Ovary (tissue), 9 donors: Measurements from ENCODE around the gene POR. TPM values are rescaled to one million over a fixed set of nuclear protein-coding genes. Genes with fewer than 3 reads are reported as not detected.
A peak's percentile ranks its signal among the peaks of the same experiment; 100 is the strongest.
"Not testable (repeated sequence)": the region's sequence is repeated elsewhere in the genome, so short reads cannot be mapped to it uniquely, and the experiment has no call there.

ENCODE experiments used
- DNase-seq, 5 donors: peaks; one replicate each; pipeline ENCODE4 v3.0.0-alpha.2; 2019 to 2020
- H3K27ac ChIP-seq, 2 donors: fragments of 200-600 bp; one replicate each; pipeline versions ENCODE4 v1.5.1 to v1.8.0; 2019 to 2022
- H3K27me3 ChIP-seq: fragments of 200-600 bp; one replicate; pipeline ENCODE4 v1.8.0; 2022
- H3K36me3 ChIP-seq: fragments of 200-600 bp; sonication (generic); one replicate; pipeline ENCODE4 v1.5.1; 2019
- H3K4me1 ChIP-seq: one replicate; pipeline ENCODE4 v1.8.1; 2013; ENCODE audit warnings: mild to moderate bottlenecking, moderate library complexity; ENCODE audit not compliant: insufficient read depth
- H3K4me3 ChIP-seq: fragments of 200-600 bp; sonication (generic); one replicate; pipeline ENCODE4 v1.5.1; 2017
- H3K9me3 ChIP-seq, 2 donors: fragments of 200-600 bp in 1 of 2; sonication (generic) in 1 of 2; one replicate each; pipeline versions ENCODE4 v1.5.1 to v1.8.1; 2013 to 2019; ENCODE audit warnings: mild to moderate bottlenecking in 1 of 2, moderate library complexity in 1 of 2
- EP300 ChIP-seq: sonication (generic); formaldehyde crosslinking; IDR thresholded peaks from one replicate; pipeline ENCODE4 v1.6.1; 2017; ENCODE audit warnings: antibody characterized with exemption
- POLR2A ChIP-seq: fragments of 450-650 bp; IDR thresholded peaks from one replicate; pipeline ENCODE4 v1.6.1; 2017; ENCODE audit warnings: antibody characterized with exemption, mild to moderate bottlenecking, moderate library complexity
- WGBS, 3 donors: extraction: QIAGEN DNeasy Blood & Tissue Kit in 1 of 3; methylation state at CpG; one replicate each; pipeline versions ENCODE4 v1.1.5 to v1.1.7; 2013 to 2017; 5-methylcytosine and 5-hydroxymethylcytosine counted together
- intact Hi-C, 4 donors: fragments of 100-400 bp; cut with DNase I; formaldehyde crosslinking; loops; one replicate each; pipeline versions ENCODE4 v1.11.0 to v1.15.1; 2022 to 2023
- microRNA-seq, 3 donors: library from miRNA; unstranded; fragments of <30 nt; microRNA quantifications; one replicate each; pipeline versions ENCODE4 to v1.2.0, GENCODE V29; 2019 to 2020
- polyA plus RNA-seq, 2 donors: library from polyadenylated mRNA; stranded (reverse); fragments of 200-250 nt in 1 of 2; fragments of 350-450 nt in 1 of 2; fragmentation: Illumina TruSeq in 1 of 2; extraction: RNeasy Lipid Tissue Mini Kit (QIAGEN cat#74804) in 1 of 2; gene quantifications; one replicate each; pipeline ENCODE4 v1.2.3, GENCODE V29; 2013 to 2014
- small RNA-seq: library from RNA; depleted of rRNA; stranded (forward); fragments of <200 nt; gene quantifications from one replicate; pipeline ENCODE3, GENCODE V24; 2016
- total RNA-seq, 7 donors: library from RNA; depleted of rRNA in 2 of 7; stranded (reverse); fragments of >200 nt in 2 of 7; fragmentation: NEBNext Ultra II Directional in 3 of 7; extraction: Animal tissue kit (Norgen Biotek cat#: 25700) in 3 of 7; gene quantifications; one replicate each; pipeline versions ENCODE4 v1.1.0 to v1.2.4, GENCODE V29; 2016 to 2023
- TF ChIP-seq, protein P1 (sequence below), 3 donors: fragments of 450-650 bp in 2 of 3; fragments of 200-600 bp in 1 of 3; IDR thresholded peaks; one replicate each; pipeline versions ENCODE4 v1.5.1 to v1.8.0; 2016 to 2022; ENCODE audit warnings: antibody characterized with exemption in 3 of 3, mild to moderate bottlenecking in 1 of 3
- donor health status: DM: no; HTN: no; CAD: no; lungs with moderate emphysema.
- donor health status: DM: no; HTN: no; CAD: no.
- donor health status: Bipolar disorder and iron deficiency.
- donor health status: DM: yes; HTN: yes; CAD: no.
- donor health status: DM: no; HTN: no; CAD: no.
- donor health status: DM: yes; HTN: yes; CAD: no.

The POR gene
- total and polyA plus RNA-seq, 9 donors = 71.8 to 191 (median 144) TPM

DNA sequence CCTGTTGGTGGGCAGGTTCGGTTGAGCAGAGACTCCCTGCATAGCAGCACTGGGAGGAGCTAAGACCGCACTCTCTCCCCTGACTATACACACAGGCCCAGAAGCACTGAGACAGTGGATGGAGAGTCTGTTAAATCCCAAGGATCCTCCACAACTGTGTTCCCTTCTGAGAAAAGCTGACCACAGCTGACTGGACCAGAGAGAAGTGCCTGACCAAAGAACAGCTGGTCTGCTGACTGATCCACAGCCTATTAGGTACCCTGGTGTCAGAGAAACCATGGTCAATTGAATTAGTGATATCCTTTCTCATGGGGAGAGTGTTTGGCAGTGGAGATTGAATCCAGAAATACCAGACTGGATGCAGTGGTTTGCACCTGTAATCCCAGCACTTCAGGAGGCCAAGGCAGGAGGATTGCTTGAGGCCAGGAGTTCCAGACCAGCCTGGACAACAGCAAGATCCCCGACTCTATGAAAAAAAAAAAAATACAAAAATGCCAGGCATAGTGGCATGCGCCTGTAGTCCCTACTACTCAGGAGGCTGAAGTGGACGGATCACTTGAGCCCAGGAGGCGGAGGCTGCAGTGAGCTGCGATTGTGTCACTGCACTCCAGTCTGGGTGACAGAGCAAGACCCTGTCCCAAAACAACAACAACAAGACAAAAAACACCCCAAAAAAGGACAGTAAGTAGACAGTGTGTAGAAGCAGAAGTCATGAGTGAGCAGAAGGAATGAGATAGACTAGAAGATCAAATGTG, 107.2 kb downstream of the POR start:
- 89 to 92% (median 90%) methylated on average over 7 of the region's 7 CpGs for WGBS, 3 donors
- Histone ChIP-seq H3K27me3 (no peaks in the 10 kb centered on the region), H3K9me3 (no peaks in the 10 kb centered on the region), H3K27ac (no peak overlapping the region), H3K4me1 (no peaks in the 10 kb centered on the region), H3K4me3 (no peak overlapping the region), H3K36me3 (no peaks in the 10 kb centered on the region)
- DNase-seq = peak in 1 of 5 donors; percentile 2
- TF ChIP-seq POLR2A (no peak), EP300 (no peak)
- TF ChIP-seq, protein P1, sequence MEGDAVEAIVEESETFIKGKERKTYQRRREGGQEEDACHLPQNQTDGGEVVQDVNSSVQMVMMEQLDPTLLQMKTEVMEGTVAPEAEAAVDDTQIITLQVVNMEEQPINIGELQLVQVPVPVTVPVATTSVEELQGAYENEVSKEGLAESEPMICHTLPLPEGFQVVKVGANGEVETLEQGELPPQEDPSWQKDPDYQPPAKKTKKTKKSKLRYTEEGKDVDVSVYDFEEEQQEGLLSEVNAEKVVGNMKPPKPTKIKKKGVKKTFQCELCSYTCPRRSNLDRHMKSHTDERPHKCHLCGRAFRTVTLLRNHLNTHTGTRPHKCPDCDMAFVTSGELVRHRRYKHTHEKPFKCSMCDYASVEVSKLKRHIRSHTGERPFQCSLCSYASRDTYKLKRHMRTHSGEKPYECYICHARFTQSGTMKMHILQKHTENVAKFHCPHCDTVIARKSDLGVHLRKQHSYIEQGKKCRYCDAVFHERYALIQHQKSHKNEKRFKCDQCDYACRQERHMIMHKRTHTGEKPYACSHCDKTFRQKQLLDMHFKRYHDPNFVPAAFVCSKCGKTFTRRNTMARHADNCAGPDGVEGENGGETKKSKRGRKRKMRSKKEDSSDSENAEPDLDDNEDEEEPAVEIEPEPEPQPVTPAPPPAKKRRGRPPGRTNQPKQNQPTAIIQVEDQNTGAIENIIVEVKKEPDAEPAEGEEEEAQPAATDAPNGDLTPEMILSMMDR (IDR thresholded peaks at IDR 0.05) = no peak
- intact Hi-C loops = loop anchor here in 1 of 4 donors (10.0 kb wide), 1 partner anchor 257 kb away; no protein-coding TSS in a partner anchor

DNA sequence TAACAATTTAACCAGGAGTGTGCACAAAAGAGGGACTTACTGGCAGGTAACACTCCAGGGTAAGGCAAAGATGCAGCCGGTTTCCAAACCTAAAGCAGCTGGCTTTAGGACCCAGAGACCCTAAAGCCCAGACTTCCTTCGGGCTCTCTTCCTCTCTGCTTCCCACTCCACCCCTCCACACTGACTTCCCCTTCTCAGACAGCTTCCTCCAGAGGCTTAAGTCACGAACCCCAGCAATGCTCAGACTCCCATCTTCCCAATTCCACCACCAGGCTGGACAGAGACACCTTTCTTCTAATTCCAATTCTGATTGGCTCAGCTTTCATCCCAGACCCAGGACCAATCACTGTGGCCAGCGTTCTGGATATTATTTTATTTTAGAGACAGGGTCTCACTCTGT, 108.0 kb downstream of the POR start:
- no peaks in the 10 kb centered on the region for H3K36me3 ChIP-seq
- H3K4me3 ChIP-seq = no peak overlapping the region
- no peak for DNase-seq
- no peaks in the 10 kb centered on the region for H3K27me3 ChIP-seq
- no peaks in the 10 kb centered on the region for H3K9me3 ChIP-seq
- intact Hi-C loops = loop anchor here in 1 of 4 donors (10.0 kb wide), 1 partner anchor 258 kb away; no protein-coding TSS in a partner anchor
- H3K27ac ChIP-seq = no peak overlapping the region
- H3K4me1 ChIP-seq = no peaks in the 10 kb centered on the region
- 37 to 38% (median 37%) methylated on average over 4 of the region's 4 CpGs for WGBS, 3 donors
- TF ChIP-seq POLR2A = no peak

DNA sequence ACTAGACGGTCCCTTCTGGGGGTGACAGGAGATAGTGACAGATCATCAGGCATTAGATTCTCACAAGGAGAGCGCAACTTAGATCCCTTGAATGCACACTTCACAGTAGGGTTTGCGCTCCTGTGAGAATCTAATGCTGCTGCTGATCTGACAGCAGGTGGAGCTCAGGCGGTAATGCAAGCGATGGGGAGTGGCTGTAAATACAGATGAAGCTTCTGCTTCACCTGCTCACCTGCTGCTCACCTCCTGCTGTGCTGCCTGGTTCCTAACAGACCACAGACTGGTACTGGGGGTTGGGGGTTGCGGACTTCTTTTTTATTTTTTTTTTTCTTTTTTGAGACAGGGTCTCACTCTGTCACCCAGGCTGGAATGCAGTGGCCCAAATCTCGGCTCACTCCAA, 114.7 kb downstream of the POR start:
- not testable (repeated sequence) for DNase-seq, H3K4me1 ChIP-seq, H3K4me3 ChIP-seq, H3K9me3 ChIP-seq, H3K27me3 ChIP-seq, H3K27ac ChIP-seq, H3K36me3 ChIP-seq
- intact Hi-C loops = loop anchor here in 1 of 4 donors (5.0 to 10.0 kb wide), 2 partner anchors 265 to 1892 kb away; no protein-coding TSS in a partner anchor
- WGBS, 3 donors = 90 to 97% (median 94%) methylated on average over 7 of the region's 7 CpGs

DNA sequence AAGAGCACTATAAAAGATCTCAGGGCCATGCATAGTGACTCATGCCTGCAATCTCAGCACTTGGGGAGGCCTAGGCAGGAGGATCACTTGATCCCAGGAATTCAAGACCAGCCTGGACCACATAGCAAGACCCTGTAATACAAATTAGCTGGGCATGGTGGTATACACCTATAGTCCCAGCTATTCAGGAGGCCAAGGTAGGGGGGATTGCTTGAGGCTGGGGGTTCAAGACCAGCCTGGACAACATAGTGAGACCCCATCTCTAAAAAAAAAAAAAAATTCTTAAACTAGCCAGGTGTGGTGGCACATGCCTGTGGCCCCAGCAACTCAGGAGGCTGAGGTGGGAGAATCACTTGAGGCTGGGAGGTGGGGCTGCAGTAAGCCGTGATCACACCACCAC, 117.0 kb downstream of the POR start:
- H3K4me1 ChIP-seq = no peaks in the 10 kb centered on the region
- no peaks in the 10 kb centered on the region for H3K36me3 ChIP-seq
- no peaks in the 10 kb centered on the region for H3K9me3 ChIP-seq
- TF ChIP-seq, protein P1 (IDR thresholded peaks at IDR 0.05) = no peak
- no peak for TF ChIP-seq EP300
- no peak for TF ChIP-seq POLR2A
- H3K27me3 ChIP-seq = no peaks in the 10 kb centered on the region
- no peak overlapping the region for H3K4me3 ChIP-seq
- no peak overlapping the region for H3K27ac ChIP-seq
- 89 to 100% (median 97%) methylated on average over 1 of the region's 1 CpG for WGBS, 3 donors
- intact Hi-C loops = no loop called here
- DNase-seq = no peak

Small RNA genes lying within 50 kb of the gene (microRNA-seq; reads per million reads assigned to microRNA genes)
- gene MIR4651 = 0 to 0.63 (median 0.38) reads per million in 3 donors

Small RNA genes lying within 50 kb of the gene (small RNA-seq; reads per million reads assigned to genes)
- not detected for gene SNORA14A

Other genes with a start within 250 kb of the POR start
- gene HIP1, start 176.2 kb upstream of the POR start, total RNA-seq = 10 to 100 TPM in 6 of 7 donors, 1 to 10 TPM in 1; 9.4 to 27.0 (median 16.8) TPM
- 10 to 100 TPM; 11.3 to 31.4 TPM for gene HIP1, start 176.2 kb upstream of the POR start, polyA plus RNA-seq
- gene CCL26, start 142.9 kb upstream of the POR start, total RNA-seq = 10 to 100 TPM in 1 of 7 donors, 1 to 10 TPM in 6; 2.6 to 13.0 (median 7.6) TPM
- gene CCL26, start 142.9 kb upstream of the POR start, polyA plus RNA-seq = 10 to 100 TPM in 1 of 2 donors, 1 to 10 TPM in 1; 9.8 to 43.0 TPM
- gene CCL24, start 101.3 kb upstream of the POR start, total RNA-seq = under 1 TPM in 1 of 7 donors, not detected in 6; 0.45 TPM
- gene CCL24, start 101.3 kb upstream of the POR start, polyA plus RNA-seq = 1 to 10 TPM in 1 of 2 donors, under 1 TPM in 1; 0.48 to 1.1 TPM
- gene RHBDD2, start 36.1 kb upstream of the POR start, total RNA-seq = 10 to 100 TPM; 26.6 to 83.2 (median 68.5) TPM
- gene RHBDD2, start 36.1 kb upstream of the POR start, polyA plus RNA-seq = 10 to 100 TPM; 78.9 to 99.3 TPM
- 100 to 1,000 TPM in 3 of 7 donors, 10 to 100 TPM in 4; 44.4 to 140 (median 89.5) TPM for gene TMEM120A, start 79.4 kb downstream of the POR start, total RNA-seq
- gene TMEM120A, start 79.4 kb downstream of the POR start, polyA plus RNA-seq = 100 to 1,000 TPM; 114 to 170 TPM
- gene STYXL1, start 132.8 kb downstream of the POR start, total RNA-seq = 10 to 100 TPM; 15.7 to 37.4 (median 26.5) TPM
- 10 to 100 TPM; 32.0 to 39.9 TPM for gene STYXL1, start 132.8 kb downstream of the POR start, polyA plus RNA-seq
- 100 to 1,000 TPM in 4 of 7 donors, 10 to 100 TPM in 3; 38.4 to 124 (median 109) TPM for gene MDH2, start 133.0 kb downstream of the POR start, total RNA-seq
- gene MDH2, start 133.0 kb downstream of the POR start, polyA plus RNA-seq = 10 to 100 TPM; 65.7 to 84.5 TPM